Suprapubic skin (tissue), 4 donors: ENCODE data around the gene FBN1. TPM values are rescaled to one million over a fixed set of nuclear protein-coding genes. Genes with fewer than 3 reads are reported as not detected.

Experiments
- DNase-seq, 2 donors: peaks; one replicate each; pipeline ENCODE4 v3.0.0-alpha.2; 2019; ENCODE audit warnings: low spot score in 2 of 2
- H3K27ac ChIP-seq: fragments of 200-600 bp; sonication (generic); one replicate; pipeline ENCODE4 v1.5.1; 2019
- H3K27me3 ChIP-seq: fragments of 200-600 bp; sonication (generic); one replicate; pipeline ENCODE4 v1.5.1; 2019
- H3K36me3 ChIP-seq: fragments of 200-600 bp; sonication (generic); one replicate; pipeline ENCODE4 v1.5.1; 2019
- H3K4me1 ChIP-seq: fragments of 200-600 bp; sonication (generic); one replicate; pipeline ENCODE4 v1.5.1; 2019
- H3K4me3 ChIP-seq: fragments of 200-600 bp; sonication (generic); one replicate; pipeline ENCODE4 v1.5.1; 2019; ENCODE audit warnings: mild to moderate bottlenecking
- H3K9me3 ChIP-seq: fragments of 200-600 bp; sonication (generic); one replicate; pipeline ENCODE4 v1.5.1; 2019
- EP300 ChIP-seq: sonication (generic); formaldehyde crosslinking; IDR thresholded peaks from one replicate; pipeline ENCODE4 v1.6.1; 2017; ENCODE audit warnings: antibody characterized with exemption
- POLR2A ChIP-seq, 2 donors: fragments of 450-650 bp; IDR thresholded peaks; one replicate each; pipeline ENCODE4 v1.6.1; 2017; ENCODE audit warnings: antibody characterized with exemption in 2 of 2, mild to moderate bottlenecking in 2 of 2, moderate library complexity in 2 of 2
- POLR2AphosphoS5 ChIP-seq, 3 donors: sonication (generic); formaldehyde crosslinking; IDR thresholded peaks; one replicate each; pipeline ENCODE4 v1.6.1; 2017; ENCODE audit warnings: antibody characterized with exemption in 3 of 3
- WGBS: methylation state at CpG from one replicate; pipeline ENCODE4 v1.1.5; 2018; 5-methylcytosine and 5-hydroxymethylcytosine counted together
- total RNA-seq, 4 donors: library from RNA; depleted of rRNA; stranded (reverse); fragments of >200 nt; gene quantifications; one replicate each; pipeline ENCODE4 v1.1.0, GENCODE V29; 2016
- TF ChIP-seq, protein P1 (sequence below), 2 donors: fragments of 200-600 bp in 1 of 2; fragments of 450-650 bp in 1 of 2; sonication (generic) in 1 of 2; IDR thresholded peaks; one replicate each; pipeline ENCODE4 v1.5.1; 2016 to 2019; ENCODE audit warnings: antibody characterized with exemption in 2 of 2, mild to moderate bottlenecking in 1 of 2, moderate library complexity in 1 of 2

Gene FBN1
- total RNA-seq, 4 donors from 2014 or later = 12.6 to 24.6 (median 21.0) TPM

DNA sequence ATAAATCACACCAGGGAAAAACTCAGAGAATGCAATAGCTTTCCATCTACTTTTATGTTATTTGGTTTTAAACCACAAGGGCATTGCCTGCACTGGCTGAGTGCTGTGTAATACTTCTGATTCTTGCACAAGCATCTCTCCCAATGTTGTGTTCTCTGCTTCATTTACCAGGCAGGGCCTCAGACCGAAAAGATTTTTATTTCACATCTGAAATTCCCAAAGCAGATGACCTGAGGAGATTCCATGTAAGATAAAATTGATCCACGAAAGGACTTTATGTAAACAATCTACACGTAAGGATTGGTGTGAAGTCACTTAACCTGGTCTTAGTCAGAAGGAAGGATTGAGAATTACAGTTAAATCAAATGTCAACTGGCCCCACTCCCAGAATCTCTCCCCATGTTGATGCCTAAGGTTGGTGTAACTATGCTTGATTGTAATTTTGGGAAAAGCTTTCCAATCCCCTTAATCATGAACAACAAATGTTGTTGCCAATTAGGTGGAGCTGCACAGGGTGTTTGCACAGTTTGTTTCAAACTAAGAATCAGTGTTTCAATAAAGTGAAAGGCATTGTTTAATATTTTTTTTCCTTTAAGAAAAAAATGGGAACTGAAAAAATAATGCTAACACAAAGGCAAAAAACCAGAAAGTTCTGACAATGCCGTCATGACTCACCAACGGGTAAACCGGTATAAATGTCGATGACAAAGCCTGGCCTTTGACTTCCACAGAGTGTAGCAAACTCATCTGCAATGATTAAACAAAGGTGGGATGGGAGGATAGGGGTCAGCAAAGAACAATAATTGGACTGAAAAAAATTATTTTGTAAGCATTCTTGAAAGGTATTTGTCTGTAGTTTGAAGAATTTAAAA is 185.7 kb downstream of the FBN1 start:
- no peak overlapping the region for H3K4me3 ChIP-seq
- H3K27me3 ChIP-seq = no peaks in the 10 kb centered on the region
- H3K9me3 ChIP-seq = no peaks in the 10 kb centered on the region
- no peaks in the 10 kb centered on the region for H3K4me1 ChIP-seq
- WGBS = 70% methylated on average over 7 of the region's 7 CpGs
- peak overlapping the region; percentile 6 for H3K27ac ChIP-seq
- TF ChIP-seq POLR2A (IDR thresholded peaks at IDR 0.05) (no peak), POLR2AphosphoS5 (IDR thresholded peaks at IDR 0.05) (no peak), EP300 (no peak)
- TF ChIP-seq, protein P1, sequence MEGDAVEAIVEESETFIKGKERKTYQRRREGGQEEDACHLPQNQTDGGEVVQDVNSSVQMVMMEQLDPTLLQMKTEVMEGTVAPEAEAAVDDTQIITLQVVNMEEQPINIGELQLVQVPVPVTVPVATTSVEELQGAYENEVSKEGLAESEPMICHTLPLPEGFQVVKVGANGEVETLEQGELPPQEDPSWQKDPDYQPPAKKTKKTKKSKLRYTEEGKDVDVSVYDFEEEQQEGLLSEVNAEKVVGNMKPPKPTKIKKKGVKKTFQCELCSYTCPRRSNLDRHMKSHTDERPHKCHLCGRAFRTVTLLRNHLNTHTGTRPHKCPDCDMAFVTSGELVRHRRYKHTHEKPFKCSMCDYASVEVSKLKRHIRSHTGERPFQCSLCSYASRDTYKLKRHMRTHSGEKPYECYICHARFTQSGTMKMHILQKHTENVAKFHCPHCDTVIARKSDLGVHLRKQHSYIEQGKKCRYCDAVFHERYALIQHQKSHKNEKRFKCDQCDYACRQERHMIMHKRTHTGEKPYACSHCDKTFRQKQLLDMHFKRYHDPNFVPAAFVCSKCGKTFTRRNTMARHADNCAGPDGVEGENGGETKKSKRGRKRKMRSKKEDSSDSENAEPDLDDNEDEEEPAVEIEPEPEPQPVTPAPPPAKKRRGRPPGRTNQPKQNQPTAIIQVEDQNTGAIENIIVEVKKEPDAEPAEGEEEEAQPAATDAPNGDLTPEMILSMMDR (IDR thresholded peaks at IDR 0.05) = no peak
- peaks cover 63% of the 10 kb centered on the region for H3K36me3 ChIP-seq
- DNase-seq = no peak

- no peaks in the 10 kb centered on the region for H3K9me3 ChIP-seq
- TF ChIP-seq POLR2AphosphoS5 (IDR thresholded peaks at IDR 0.05) (no peak), POLR2A (IDR thresholded peaks at IDR 0.05) (no peak), EP300 (no peak)
- TF ChIP-seq, protein P1 (IDR thresholded peaks at IDR 0.05) = no peak
- H3K27ac ChIP-seq = no peak overlapping the region
- no peaks in the 10 kb centered on the region for H3K4me1 ChIP-seq
- no peak for DNase-seq
- no peaks in the 10 kb centered on the region for H3K27me3 ChIP-seq
- 47% methylated on average over 2 of the region's 2 CpGs for WGBS
- H3K36me3 ChIP-seq = peaks cover 60% of the 10 kb centered on the region
- H3K4me3 ChIP-seq = no peak overlapping the region
These were observed 186.6 kb downstream of the FBN1 start for GRCh38 chr15:48458876-48459275.

- no peak for DNase-seq
- Histone ChIP-seq H3K36me3 (peaks cover 49% of the 10 kb centered on the region), H3K27me3 (no peaks in the 10 kb centered on the region), H3K9me3 (no peaks in the 10 kb centered on the region), H3K4me3 (no peak overlapping the region), H3K27ac (no peak overlapping the region), H3K4me1 (no peaks in the 10 kb centered on the region)
- TF ChIP-seq POLR2A (IDR thresholded peaks at IDR 0.05) (no peak), EP300 (no peak), POLR2AphosphoS5 (IDR thresholded peaks at IDR 0.05) (no peak)
- TF ChIP-seq, protein P1 (IDR thresholded peaks at IDR 0.05) = no peak
- WGBS = 41% methylated on average over 1 of the region's 1 CpG
These were observed 189.4 kb downstream of the FBN1 start for GRCh38 chr15:48456134-48456533.

- Histone ChIP-seq H3K4me3 (no peak overlapping the region), H3K4me1 (no peaks in the 10 kb centered on the region), H3K9me3 (no peaks in the 10 kb centered on the region), H3K27ac (no peak overlapping the region), H3K36me3 (peaks cover 32% of the 10 kb centered on the region), H3K27me3 (no peaks in the 10 kb centered on the region)
- TF ChIP-seq EP300 (no peak), POLR2AphosphoS5 (IDR thresholded peaks at IDR 0.05) (no peak), POLR2A (IDR thresholded peaks at IDR 0.05) (no peak)
- TF ChIP-seq, protein P1 (IDR thresholded peaks at IDR 0.05) = no peak
- whole genome bisulfite sequencing = 62% methylated on average over 3 of the region's 3 CpGs
- no peak for DNase-seq
These were observed 193.8 kb downstream of the FBN1 start for GRCh38 chr15:48451736-48452135.

GRCh38 chr15:48451241-48451640 is 194.3 kb downstream of the FBN1 start:
- Histone ChIP-seq H3K27ac (no peak overlapping the region), H3K36me3 (peaks cover 33% of the 10 kb centered on the region), H3K27me3 (no peaks in the 10 kb centered on the region), H3K4me3 (no peak overlapping the region), H3K9me3 (no peaks in the 10 kb centered on the region), H3K4me1 (no peaks in the 10 kb centered on the region)
- no peak for DNase-seq
- TF ChIP-seq POLR2AphosphoS5 (IDR thresholded peaks at IDR 0.05) (no peak), EP300 (no peak), POLR2A (IDR thresholded peaks at IDR 0.05) (no peak)
- TF ChIP-seq, protein P1 (IDR thresholded peaks at IDR 0.05) = no peak
- WGBS = 51% methylated on average over 3 of the region's 3 CpGs
